Karpas-422 (cell line): Measurements from ENCODE around the gene C1orf87. TPM values are rescaled to one million over a fixed set of nuclear protein-coding genes. Genes with fewer than 3 reads are reported as not detected.

Experiments
- DNase-seq: peaks from one replicate; pipeline ENCODE4 v3.0.0-alpha.2; 2015
- H2AFZ ChIP-seq: fragments of 200-600 bp; sonication (generic); 2 replicates; pipeline ENCODE4 v1.6.1; 2014; ENCODE audit warnings: antibody characterized with exemption, low read length, mixed read lengths
- H3K27ac ChIP-seq: fragments of 200-600 bp; sonication (generic); 2 replicates; pipeline ENCODE4 v1.5.1; 2014; ENCODE audit warnings: mild to moderate bottlenecking, low read length, moderate library complexity
- H3K27me3 ChIP-seq: fragments of 200-600 bp; sonication (generic); 2 replicates; pipeline ENCODE4 v1.6.1; 2014; ENCODE audit warnings: low read length, mixed read lengths
- H3K36me3 ChIP-seq: fragments of 200-600 bp; sonication (generic); 2 replicates; pipeline ENCODE4 v1.6.1; 2014; ENCODE audit warnings: low read length, mixed read lengths; ENCODE audit not compliant: insufficient read depth
- H3K4me1 ChIP-seq: fragments of 200-600 bp; sonication (generic); 2 replicates; pipeline ENCODE4 v1.6.1; 2014; ENCODE audit warnings: mild to moderate bottlenecking, low read length, mixed read lengths
- H3K4me2 ChIP-seq: fragments of 200-600 bp; sonication (generic); 2 replicates; pipeline ENCODE4 v1.6.1; 2014; ENCODE audit warnings: low read length, low read depth, mild to moderate bottlenecking; ENCODE audit not compliant: poor library complexity, severe bottlenecking
- H3K4me3 ChIP-seq: fragments of 200-600 bp; sonication (generic); 2 replicates; pipeline ENCODE4 v1.5.1; 2014; ENCODE audit warnings: mild to moderate bottlenecking, antibody characterized with exemption, low read length, mixed read lengths
- H3K79me2 ChIP-seq: fragments of 200-600 bp; sonication (generic); 2 replicates; pipeline ENCODE4 v1.6.1; 2014; ENCODE audit warnings: mild to moderate bottlenecking, low read length, mixed read lengths
- H3K9ac ChIP-seq: fragments of 200-600 bp; sonication (generic); 2 replicates; pipeline ENCODE4 v1.6.0; 2014; ENCODE audit warnings: low read length
- H3K9me2 ChIP-seq: fragments of 200-600 bp; sonication (generic), shearing (Covaris generic); replicated peaks from 2 replicates; pipeline ENCODE4 v1.6.0; 2014; ENCODE audit warnings: mild to moderate bottlenecking, low read length, moderate library complexity; ENCODE audit not compliant: insufficient read depth
- H3K9me3 ChIP-seq: fragments of 300-700, 200-600 bp; sonication (generic); 2 replicates; pipeline ENCODE4 v1.6.1; 2014; ENCODE audit warnings: low read length, mixed read lengths
- H4K20me1 ChIP-seq: fragments of 200-600 bp; sonication (generic); 2 replicates; pipeline ENCODE4 v1.6.1; 2014; ENCODE audit warnings: mild to moderate bottlenecking, antibody characterized with exemption, low read length, low read depth; ENCODE audit not compliant: insufficient read depth
- total RNA-seq: library from RNA; depleted of rRNA; stranded (reverse); fragments of >200 nt; shearing (Covaris generic); gene quantifications from 2 replicates; pipeline ENCODE4 v1.2.3, GENCODE V29; 2014; ENCODE audit warnings: low replicate concordance

Gene C1orf87
- total RNA-seq, 1 experiment from 2014 or later, result not detected

GRCh38 chr1:60054374-60054773, 19.2 kb downstream of the C1orf87 start:
- Histone ChIP-seq H3K79me2 (no peaks in the 10 kb centered on the region), H3K4me1 (no peaks in the 10 kb centered on the region), H3K36me3 (no peaks in the 10 kb centered on the region), H2AFZ (no peak overlapping the region), H4K20me1 (no peaks in the 10 kb centered on the region), H3K9me3 (no peaks in the 10 kb centered on the region; the same call in 1 of the 2 replicates), H3K9me2 (no peaks in the 10 kb centered on the region), H3K9ac (no peak overlapping the region), H3K4me2 (no peak overlapping the region), H3K4me3 (no peak overlapping the region), H3K27ac (no peak overlapping the region), H3K27me3 (no peaks in the 10 kb centered on the region)
- DNase-seq, result no peak

- no peaks in the 10 kb centered on the region for H3K27me3 ChIP-seq
These were observed 21.0 kb downstream of the C1orf87 start for GRCh38 chr1:60052601-60053000.

GRCh38 chr1:60051191-60051590, 22.4 kb downstream of the C1orf87 start:
- no peaks in the 10 kb centered on the region for H3K4me1 ChIP-seq
- no peaks in the 10 kb centered on the region for H3K27me3 ChIP-seq
- no peak for DNase-seq
- no peaks in the 10 kb centered on the region for H3K36me3 ChIP-seq
- H3K27ac ChIP-seq, result no peak overlapping the region
- no peak overlapping the region for H3K9ac ChIP-seq
- no peak overlapping the region for H3K4me2 ChIP-seq
- H3K9me2 ChIP-seq, result no peaks in the 10 kb centered on the region
- no peak overlapping the region for H3K4me3 ChIP-seq
- no peaks in the 10 kb centered on the region for H3K79me2 ChIP-seq
- no peak overlapping the region for H2AFZ ChIP-seq
- H3K9me3 ChIP-seq, result no peaks in the 10 kb centered on the region; the same call in 1 of the 2 replicates
- H4K20me1 ChIP-seq, result no peaks in the 10 kb centered on the region

More at GRCh38 chr1:60052601-60053000, 21.0 kb downstream of the C1orf87 start:
- H3K36me3 ChIP-seq, result no peaks in the 10 kb centered on the region
- H2AFZ ChIP-seq, result no peak overlapping the region
- H3K4me2 ChIP-seq, result no peak overlapping the region
- H3K79me2 ChIP-seq, result no peaks in the 10 kb centered on the region
- no peak overlapping the region for H3K27ac ChIP-seq
- H3K9me2 ChIP-seq, result no peaks in the 10 kb centered on the region
- DNase-seq, result no peak
- H3K4me3 ChIP-seq, result no peak overlapping the region
- no peaks in the 10 kb centered on the region; the same call in 1 of the 2 replicates for H3K9me3 ChIP-seq
- H3K9ac ChIP-seq, result no peak overlapping the region
- H4K20me1 ChIP-seq, result no peaks in the 10 kb centered on the region
- H3K4me1 ChIP-seq, result no peaks in the 10 kb centered on the region

- no peaks in the 10 kb centered on the region for H4K20me1 ChIP-seq
- no peak overlapping the region for H3K9ac ChIP-seq
- no peak overlapping the region for H3K27ac ChIP-seq
- DNase-seq, result no peak
- no peaks in the 10 kb centered on the region for H3K4me1 ChIP-seq
- H3K36me3 ChIP-seq, result no peaks in the 10 kb centered on the region
- H3K27me3 ChIP-seq, result no peaks in the 10 kb centered on the region
- H3K79me2 ChIP-seq, result no peaks in the 10 kb centered on the region
- H2AFZ ChIP-seq, result no peak overlapping the region
- no peak overlapping the region for H3K4me3 ChIP-seq
- H3K9me2 ChIP-seq, result no peaks in the 10 kb centered on the region
- no peaks in the 10 kb centered on the region; the same call in 1 of the 2 replicates for H3K9me3 ChIP-seq
- H3K4me2 ChIP-seq, result no peak overlapping the region
These were observed 24.4 kb downstream of the C1orf87 start for GRCh38 chr1:60049188-60049587.

- H2AFZ ChIP-seq, result no peak overlapping the region
- no peaks in the 10 kb centered on the region for H4K20me1 ChIP-seq
- no peaks in the 10 kb centered on the region for H3K4me1 ChIP-seq
- no peak overlapping the region for H3K4me2 ChIP-seq
- no peak overlapping the region for H3K27ac ChIP-seq
- no peaks in the 10 kb centered on the region for H3K9me3 ChIP-seq
- no peak overlapping the region for H3K4me3 ChIP-seq
- no peaks in the 10 kb centered on the region for H3K79me2 ChIP-seq
- no peak for DNase-seq
- H3K36me3 ChIP-seq, result no peaks in the 10 kb centered on the region
- no peaks in the 10 kb centered on the region for H3K9me2 ChIP-seq
- no peak overlapping the region for H3K9ac ChIP-seq
- no peaks in the 10 kb centered on the region for H3K27me3 ChIP-seq
These were observed 28.7 kb downstream of the C1orf87 start for GRCh38 chr1:60044881-60045280.

- Histone ChIP-seq H3K9me2 (peaks cover 7% of the 10 kb centered on the region; the same call in 1 of the 2 replicates), H2AFZ (no peak overlapping the region), H3K4me3 (no peak overlapping the region), H3K4me2 (no peak overlapping the region), H3K27ac (no peak overlapping the region), H3K9me3 (no peaks in the 10 kb centered on the region), H4K20me1 (no peaks in the 10 kb centered on the region), H3K27me3 (no peaks in the 10 kb centered on the region), H3K9ac (no peak overlapping the region), H3K79me2 (no peaks in the 10 kb centered on the region), H3K36me3 (no peaks in the 10 kb centered on the region), H3K4me1 (no peaks in the 10 kb centered on the region)
- no peak for DNase-seq
These were observed 31.8 kb downstream of the C1orf87 start for GRCh38 chr1:60041783-60042182.

- H3K4me1 ChIP-seq, result no peaks in the 10 kb centered on the region
- no peak overlapping the region for H3K4me3 ChIP-seq
- no peaks in the 10 kb centered on the region for H3K36me3 ChIP-seq
- no peak overlapping the region for H3K4me2 ChIP-seq
- no peak overlapping the region for H2AFZ ChIP-seq
- H3K9me3 ChIP-seq, result no peaks in the 10 kb centered on the region
- no peaks in the 10 kb centered on the region for H4K20me1 ChIP-seq
- DNase-seq, result no peak
- H3K9me2 ChIP-seq, result peaks cover 7% of the 10 kb centered on the region; the same call in 1 of the 2 replicates
- H3K27me3 ChIP-seq, result no peaks in the 10 kb centered on the region
- H3K9ac ChIP-seq, result no peak overlapping the region
- no peaks in the 10 kb centered on the region for H3K79me2 ChIP-seq
- H3K27ac ChIP-seq, result no peak overlapping the region
These were observed 35.9 kb downstream of the C1orf87 start for GRCh38 chr1:60037669-60038068.

- DNase-seq, result no peak
- Histone ChIP-seq H3K4me2 (no peak overlapping the region), H3K9ac (no peak overlapping the region), H3K27me3 (no peaks in the 10 kb centered on the region), H3K79me2 (no peaks in the 10 kb centered on the region), H3K4me3 (no peak overlapping the region), H3K9me2 (peaks cover 7% of the 10 kb centered on the region; the same call in 1 of the 2 replicates), H3K4me1 (no peaks in the 10 kb centered on the region), H3K9me3 (no peaks in the 10 kb centered on the region), H2AFZ (no peak overlapping the region), H4K20me1 (no peaks in the 10 kb centered on the region), H3K27ac (no peak overlapping the region), H3K36me3 (no peaks in the 10 kb centered on the region)
These were observed 36.6 kb downstream of the C1orf87 start for GRCh38 chr1:60036856-60037460.
